Measurements from ENCODE around the gene ADGRV1. TPM values are rescaled to one million over a fixed set of nuclear protein-coding genes. Genes with fewer than 3 reads are reported as not detected.

Gene ADGRV1
- total and polyA plus RNA-seq, 9 of the 15 experiments (the other 6 are each of a cell fraction or from before 2014, with no cell fraction given) = 21.7 to 156 (median 58.2) TPM

DNA sequence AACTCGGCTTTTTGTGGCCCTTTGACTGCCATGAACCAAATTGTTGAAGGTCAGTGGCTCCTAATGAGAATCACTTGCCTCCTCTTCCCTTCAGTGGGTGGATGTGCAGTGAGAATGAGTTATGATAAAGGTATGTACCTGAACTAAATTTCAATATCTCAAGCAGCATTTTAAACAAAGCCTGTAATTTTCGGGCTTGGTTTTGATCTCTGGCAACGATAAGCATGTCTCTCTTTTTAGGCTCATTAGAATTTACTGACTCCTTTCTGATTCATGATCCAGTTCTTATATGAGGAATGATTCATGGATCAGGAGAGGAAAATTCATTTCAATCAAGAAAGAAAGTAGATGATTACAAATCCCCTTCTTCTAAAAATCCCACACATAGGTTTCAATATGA lies 519.0 kb downstream of the ADGRV1 start:
- H3K79me2 ChIP-seq (ENCODE audit: control insufficient read depth, insufficient read depth, low read length) = no peaks in the 10 kb centered on the region
- no peak overlapping the region for H3K4me2 ChIP-seq (ENCODE audit: insufficient read depth, low read length)
- no peaks in the 10 kb centered on the region for H3K9me1 ChIP-seq (ENCODE audit: control insufficient read depth, insufficient read depth, low read length)
- BruUV-seq (replicated peaks) = no TSS peak
- no peak overlapping the region for H3K27ac ChIP-seq (ENCODE audit: extremely low read depth, low read depth, low read length)
- no peak overlapping the region for H2AFZ ChIP-seq (ENCODE audit: low read depth, low read length)
- ATAC-seq (no peak), DNase-seq (ENCODE audit: extremely low read depth in 1 of 4, low spot score in 3 of 4) (no peak), FAIRE-seq (no peak)
- ChIA-PET POLR2A (interaction anchor here (0.9 to 1.2 kb wide), 3 partner anchors 9 to 19 kb away, joined by 3 to 4 read pairs (median 3); no protein-coding TSS in a partner anchor), CTCF (ENCODE audit: low intra/inter-chr PET ratio) (no interaction called here)
- H3K9me3 ChIP-seq (replicated peaks; ENCODE audit: control insufficient read depth, insufficient read depth, low read depth, low read length) = no peaks in the 10 kb centered on the region
- intact Hi-C loops (cut with micrococcal nuclease) = no loop called here
- H3K9ac ChIP-seq (ENCODE audit: insufficient read depth in 1 of 2, low read depth in 2 of 2, low read length in 2 of 2) = no peak overlapping the region
- in situ Hi-C loops (cut with MboI) = no loop called here
- no peaks in the 10 kb centered on the region for H4K20me1 ChIP-seq (replicated peaks; ENCODE audit: control insufficient read depth, insufficient read depth, low read length)
- TF ChIP-seq IRF2 (CRISPR knock-in tag; IDR thresholded peaks at IDR 0.05) (no peak), ZNF740 (CRISPR knock-in tag; IDR thresholded peaks at IDR 0.05) (no peak), ZNF740 (tag; IDR thresholded peaks at IDR 0.05) (no peak), FOXO4 (CRISPR knock-in tag; IDR thresholded peaks at IDR 0.05) (no peak)
- WGBS (ENCODE audit: insufficient coverage, low coverage, missing lambda C conversion rate) = 65% methylated on average over 3 of the region's 3 CpGs
- no peak overlapping the region for H3K4me3 ChIP-seq
- H3K4me1 ChIP-seq (replicated peaks in 1 of 2; ENCODE audit: control insufficient read depth in 2 of 2, insufficient read depth in 2 of 2, low read length in 2 of 2) = no peaks in the 10 kb centered on the region
- peaks cover 12% of the 10 kb centered on the region; the same call in 2 of the 3 replicates for H3K36me3 ChIP-seq (ENCODE audit: control insufficient read depth, insufficient read depth, low read length)
- no peaks in the 10 kb centered on the region for H3K27me3 ChIP-seq (ENCODE audit: control insufficient read depth in 2 of 2, insufficient read depth in 2 of 2, low read length in 2 of 2)

Measured in K562 (cell line).